ENCODE measurements around the gene DDA1. TPM values are rescaled to one million over a fixed set of nuclear protein-coding genes. Genes with fewer than 3 reads are reported as not detected.

Gene DDA1
- total and polyA plus RNA-seq, 2 of the 13 experiments (the other 11 are each of a cell fraction or from before 2014, with no cell fraction given), result 24.5 to 26.0 TPM

DNA sequence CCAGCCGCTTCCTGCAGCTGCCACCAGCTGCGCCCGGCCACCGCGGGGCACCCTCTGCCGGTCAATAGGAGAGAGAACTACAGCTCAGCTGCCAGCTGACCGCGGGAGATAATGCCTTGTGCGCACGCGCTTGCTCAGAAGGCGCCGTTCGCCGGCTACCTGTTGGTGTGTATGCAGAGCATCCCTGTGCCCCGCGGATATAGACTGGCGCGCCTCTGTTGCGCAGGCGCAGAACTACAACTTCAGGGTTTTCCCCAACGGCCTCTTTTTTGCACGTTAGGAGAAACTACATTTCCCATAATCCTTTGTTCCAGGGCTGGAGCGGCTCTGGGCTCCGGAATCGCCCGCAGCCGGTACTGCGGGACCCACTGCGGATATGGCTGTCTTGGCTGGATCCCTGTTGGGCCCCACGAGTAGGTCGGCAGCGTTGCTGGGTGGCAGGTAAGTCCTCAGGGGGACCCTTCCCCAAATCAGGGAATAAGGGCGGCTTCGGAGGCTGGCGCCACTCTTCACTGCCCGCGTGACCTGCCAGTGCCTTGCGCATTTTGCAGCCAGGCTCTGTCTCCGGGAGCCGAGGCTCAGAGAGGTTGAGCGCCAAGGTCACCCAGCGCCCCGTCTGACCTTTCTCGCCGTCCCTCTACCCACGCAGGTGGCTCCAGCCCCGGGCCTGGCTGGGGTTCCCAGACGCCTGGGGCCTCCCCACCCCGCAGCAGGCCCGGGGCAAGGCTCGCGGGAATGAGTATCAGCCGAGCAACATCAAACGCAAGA, 3.7 kb upstream of the DDA1 start, which contains the start of gene MRPL34 (continued):
- TF ChIP-seq KDM5B (CRISPR knock-in tag; IDR thresholded peaks at IDR 0.05; ENCODE audit: borderline replicate concordance) (peak; percentile 81), ZNF331 (CRISPR knock-in tag; IDR thresholded peaks at IDR 0.05) (peak; percentile 48; the same call in 1 of the 2 replicates), MBNL3 (CRISPR knock-in tag; conservative IDR thresholded peaks at IDR 0.05) (no peak), ZNF292 (CRISPR knock-in tag; IDR thresholded peaks at IDR 0.05; ENCODE audit: borderline replicate concordance, low read depth) (no peak), ZNF207 (IDR thresholded peaks at IDR 0.05; ENCODE audit: borderline replicate concordance) (no peak), ZNF780A (CRISPR knock-in tag; IDR thresholded peaks at IDR 0.05) (no peak), SSRP1 (CRISPR knock-in tag; IDR thresholded peaks at IDR 0.05) (no peak), TOE1 (CRISPR knock-in tag; IDR thresholded peaks at IDR 0.05) (0 out of 2 replicates have a peak, but pooled peaks have one; percentile 40), ZKSCAN8 (CRISPR knock-in tag; IDR thresholded peaks at IDR 0.05; ENCODE audit: borderline replicate concordance) (peak; percentile 96), DMAP1 (CRISPR knock-in tag; IDR thresholded peaks at IDR 0.05) (peak; percentile 86), ZNF441 (CRISPR knock-in tag; IDR thresholded peaks at IDR 0.05; ENCODE audit: borderline replicate concordance) (no peak), FOXM1 (CRISPR knock-in tag; IDR thresholded peaks at IDR 0.05) (no peak), PITX1 (CRISPR knock-in tag; IDR thresholded peaks at IDR 0.05) (0 out of 2 replicates have a peak, but pooled peaks have one; percentile 12), ZNF326 (CRISPR knock-in tag; IDR thresholded peaks at IDR 0.05; ENCODE audit: borderline replicate concordance) (no peak), ZNF230 (CRISPR knock-in tag; IDR thresholded peaks at IDR 0.05) (0 out of 2 replicates have a peak, but pooled peaks have one; percentile 26), NFRKB (IDR thresholded peaks at IDR 0.05) (no peak), HOXA3 (CRISPR knock-in tag; IDR thresholded peaks at IDR 0.05) (peak; percentile 44; the same call in 1 of the 2 replicates), ZNF530 (CRISPR knock-in tag; IDR thresholded peaks at IDR 0.05; ENCODE audit: low read depth) (no peak), ZSCAN31 (CRISPR knock-in tag; IDR thresholded peaks at IDR 0.05; ENCODE audit: low read depth) (peak; percentile 25; the same call in 1 of the 2 replicates), POLR2AphosphoS5 (IDR thresholded peaks at IDR 0.05; ENCODE audit: low read depth, low read length) (peak; percentile 84)
- TF ChIP-seq, protein P1, sequence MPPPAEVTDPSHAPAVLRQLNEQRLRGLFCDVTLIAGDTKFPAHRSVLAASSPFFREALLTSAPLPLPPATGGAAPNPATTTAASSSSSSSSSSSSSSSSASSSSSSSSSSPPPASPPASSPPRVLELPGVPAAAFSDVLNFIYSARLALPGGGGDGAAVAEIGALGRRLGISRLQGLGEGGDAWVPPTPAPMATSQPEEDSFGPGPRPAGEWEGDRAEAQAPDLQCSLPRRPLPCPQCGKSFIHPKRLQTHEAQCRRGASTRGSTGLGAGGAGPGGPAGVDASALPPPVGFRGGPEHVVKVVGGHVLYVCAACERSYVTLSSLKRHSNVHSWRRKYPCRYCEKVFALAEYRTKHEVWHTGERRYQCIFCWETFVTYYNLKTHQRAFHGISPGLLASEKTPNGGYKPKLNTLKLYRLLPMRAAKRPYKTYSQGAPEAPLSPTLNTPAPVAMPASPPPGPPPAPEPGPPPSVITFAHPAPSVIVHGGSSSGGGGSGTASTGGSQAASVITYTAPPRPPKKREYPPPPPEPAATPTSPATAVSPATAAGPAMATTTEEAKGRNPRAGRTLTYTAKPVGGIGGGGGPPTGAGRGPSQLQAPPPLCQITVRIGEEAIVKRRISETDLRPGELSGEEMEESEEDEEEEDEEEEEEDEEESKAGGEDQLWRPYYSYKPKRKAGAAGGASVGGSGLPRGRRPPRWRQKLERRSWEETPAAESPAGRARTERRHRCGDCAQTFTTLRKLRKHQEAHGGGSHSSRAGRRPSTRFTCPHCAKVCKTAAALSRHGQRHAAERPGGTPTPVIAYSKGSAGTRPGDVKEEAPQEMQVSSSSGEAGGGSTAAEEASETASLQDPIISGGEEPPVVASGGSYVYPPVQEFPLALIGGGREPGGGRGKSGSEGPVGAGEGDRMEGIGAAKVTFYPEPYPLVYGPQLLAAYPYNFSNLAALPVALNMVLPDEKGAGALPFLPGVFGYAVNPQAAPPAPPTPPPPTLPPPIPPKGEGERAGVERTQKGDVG (CRISPR knock-in tag; IDR thresholded peaks at IDR 0.05; ENCODE audit: borderline replicate concordance), result no peak
- TF ChIP-seq, protein P2, sequence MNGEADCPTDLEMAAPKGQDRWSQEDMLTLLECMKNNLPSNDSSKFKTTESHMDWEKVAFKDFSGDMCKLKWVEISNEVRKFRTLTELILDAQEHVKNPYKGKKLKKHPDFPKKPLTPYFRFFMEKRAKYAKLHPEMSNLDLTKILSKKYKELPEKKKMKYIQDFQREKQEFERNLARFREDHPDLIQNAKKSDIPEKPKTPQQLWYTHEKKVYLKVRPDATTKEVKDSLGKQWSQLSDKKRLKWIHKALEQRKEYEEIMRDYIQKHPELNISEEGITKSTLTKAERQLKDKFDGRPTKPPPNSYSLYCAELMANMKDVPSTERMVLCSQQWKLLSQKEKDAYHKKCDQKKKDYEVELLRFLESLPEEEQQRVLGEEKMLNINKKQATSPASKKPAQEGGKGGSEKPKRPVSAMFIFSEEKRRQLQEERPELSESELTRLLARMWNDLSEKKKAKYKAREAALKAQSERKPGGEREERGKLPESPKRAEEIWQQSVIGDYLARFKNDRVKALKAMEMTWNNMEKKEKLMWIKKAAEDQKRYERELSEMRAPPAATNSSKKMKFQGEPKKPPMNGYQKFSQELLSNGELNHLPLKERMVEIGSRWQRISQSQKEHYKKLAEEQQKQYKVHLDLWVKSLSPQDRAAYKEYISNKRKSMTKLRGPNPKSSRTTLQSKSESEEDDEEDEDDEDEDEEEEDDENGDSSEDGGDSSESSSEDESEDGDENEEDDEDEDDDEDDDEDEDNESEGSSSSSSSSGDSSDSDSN (CRISPR knock-in tag; IDR thresholded peaks at IDR 0.05), result peak; percentile 66; the same call in 1 of the 2 replicates
- TF ChIP-seq, protein P3, sequence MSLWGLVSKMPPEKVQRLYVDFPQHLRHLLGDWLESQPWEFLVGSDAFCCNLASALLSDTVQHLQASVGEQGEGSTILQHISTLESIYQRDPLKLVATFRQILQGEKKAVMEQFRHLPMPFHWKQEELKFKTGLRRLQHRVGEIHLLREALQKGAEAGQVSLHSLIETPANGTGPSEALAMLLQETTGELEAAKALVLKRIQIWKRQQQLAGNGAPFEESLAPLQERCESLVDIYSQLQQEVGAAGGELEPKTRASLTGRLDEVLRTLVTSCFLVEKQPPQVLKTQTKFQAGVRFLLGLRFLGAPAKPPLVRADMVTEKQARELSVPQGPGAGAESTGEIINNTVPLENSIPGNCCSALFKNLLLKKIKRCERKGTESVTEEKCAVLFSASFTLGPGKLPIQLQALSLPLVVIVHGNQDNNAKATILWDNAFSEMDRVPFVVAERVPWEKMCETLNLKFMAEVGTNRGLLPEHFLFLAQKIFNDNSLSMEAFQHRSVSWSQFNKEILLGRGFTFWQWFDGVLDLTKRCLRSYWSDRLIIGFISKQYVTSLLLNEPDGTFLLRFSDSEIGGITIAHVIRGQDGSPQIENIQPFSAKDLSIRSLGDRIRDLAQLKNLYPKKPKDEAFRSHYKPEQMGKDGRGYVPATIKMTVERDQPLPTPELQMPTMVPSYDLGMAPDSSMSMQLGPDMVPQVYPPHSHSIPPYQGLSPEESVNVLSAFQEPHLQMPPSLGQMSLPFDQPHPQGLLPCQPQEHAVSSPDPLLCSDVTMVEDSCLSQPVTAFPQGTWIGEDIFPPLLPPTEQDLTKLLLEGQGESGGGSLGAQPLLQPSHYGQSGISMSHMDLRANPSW (CRISPR knock-in tag; IDR thresholded peaks at IDR 0.05; ENCODE audit: borderline replicate concordance), result no peak
